Mesenteric fat pad (tissue), 1 donor: ENCODE results near the gene TBX4. TPM values are rescaled to one million over a fixed set of nuclear protein-coding genes. Genes with fewer than 3 reads are reported as not detected.
"Not testable (repeated sequence)": the region's sequence is repeated elsewhere in the genome, so short reads cannot be mapped to it uniquely, and the experiment has no call there.

Source experiments
- DNase-seq: peaks from one replicate; pipeline ENCODE4 v3.0.0-alpha.2; 2020; ENCODE audit warnings: low spot score
- total RNA-seq: library from RNA; stranded (reverse); fragmentation: NEBNext Ultra II Directional; extraction: Animal tissue kit (Norgen Biotek cat#: 25700); gene quantifications from one replicate; pipeline ENCODE4 v1.2.1, GENCODE V29; 2021
- donor health status: DM: yes; HTN: yes; CAD: no.

The TBX4 gene
- total RNA-seq, 1 donor from 2014 or later = 0.19 TPM

- DNase-seq = no peak
Observed at GRCh38 chr17:61480414-61480807, 28.2 kb downstream of the TBX4 start.

GRCh38 chr17:61481421-61481820 lies 29.2 kb downstream of the TBX4 start:
- DNase-seq = peak; percentile 45

GRCh38 chr17:61482467-61482866 lies 30.2 kb downstream of the TBX4 start:
- DNase-seq = peak; percentile 75

- no peak for DNase-seq
Observed at GRCh38 chr17:61483778-61484116, 31.5 kb downstream of the TBX4 start.

- DNase-seq = no peak
Observed at GRCh38 chr17:61484174-61484573, 32.0 kb downstream of the TBX4 start.

- peak; percentile 53 for DNase-seq
Observed at GRCh38 chr17:61485067-61485775, 33.0 kb downstream of the TBX4 start.

GRCh38 chr17:61486135-61487120 lies 34.2 kb downstream of the TBX4 start:
- peak; percentile 57 for DNase-seq

- no peak for DNase-seq
Observed at GRCh38 chr17:61487161-61487988, 35.2 kb downstream of the TBX4 start.

GRCh38 chr17:61487989-61488595 lies 35.9 kb downstream of the TBX4 start:
- peak; percentile 35 for DNase-seq

- DNase-seq = peak; percentile 81
Observed at GRCh38 chr17:61488878-61489718, 36.9 kb downstream of the TBX4 start.

- DNase-seq = peak; percentile 75
Observed at GRCh38 chr17:61489719-61490490, 37.7 kb downstream of the TBX4 start.

GRCh38 chr17:61490540-61490975 lies 38.3 kb downstream of the TBX4 start:
- peak; percentile 75 for DNase-seq

- no peak for DNase-seq
Observed at GRCh38 chr17:61491981-61492380, 39.8 kb downstream of the TBX4 start.

- DNase-seq = no peak
Observed at GRCh38 chr17:61492759-61493526, 40.7 kb downstream of the TBX4 start.

- not testable (repeated sequence) for DNase-seq
Observed at GRCh38 chr17:61493830-61494324, 41.7 kb downstream of the TBX4 start.

GRCh38 chr17:61494325-61495160 lies 42.3 kb downstream of the TBX4 start:
- DNase-seq = no peak

- no peak for DNase-seq
Observed at GRCh38 chr17:61495161-61495857, 43.1 kb downstream of the TBX4 start.
